SKM-1 (cell line): ENCODE measurements around the gene CHD9NB.

Experiments
- DNase-seq: peaks from one replicate; lab custom pipeline; 2025; ENCODE audit not compliant: unreplicated experiment; lab: John Stamatoyannopoulos, UW

CHD9NB gene

GRCh38 chr16:53035176-53035942, 17.3 kb downstream of the CHD9NB start:
- DNase-seq = no peak

GRCh38 chr16:53034306-53034705, 18.4 kb downstream of the CHD9NB start:
- no peak for DNase-seq

GRCh38 chr16:53031323-53031942, 21.3 kb downstream of the CHD9NB start:
- DNase-seq = no peak

- no peak for DNase-seq
Measured at GRCh38 chr16:53029971-53030370, 22.7 kb downstream of the CHD9NB start.

GRCh38 chr16:53024045-53024444, 28.7 kb downstream of the CHD9NB start:
- DNase-seq = no peak

GRCh38 chr16:53022374-53022773, 30.3 kb downstream of the CHD9NB start:
- DNase-seq = peak; percentile 76

- DNase-seq = no peak
Measured at GRCh38 chr16:53018834-53019416, 33.8 kb downstream of the CHD9NB start.

GRCh38 chr16:53014287-53014686, 38.4 kb downstream of the CHD9NB start:
- no peak for DNase-seq

- no peak for DNase-seq
Measured at GRCh38 chr16:53007095-53007494, 45.6 kb downstream of the CHD9NB start.

GRCh38 chr16:52997922-52998321, 54.8 kb downstream of the CHD9NB start:
- no peak for DNase-seq

- no peak for DNase-seq
Measured at GRCh38 chr16:52994942-52995341, 57.8 kb downstream of the CHD9NB start.

GRCh38 chr16:52993179-52993578, 59.5 kb downstream of the CHD9NB start:
- DNase-seq = peak; percentile 29

- no peak for DNase-seq
Measured at GRCh38 chr16:52991572-52991971, 61.1 kb downstream of the CHD9NB start.
